ENCODE data around the gene LDAF1. TPM values are rescaled to one million over a fixed set of nuclear protein-coding genes. Genes with fewer than 3 reads are reported as not detected.

Gene LDAF1
- total and polyA plus RNA-seq, 2 of the 8 experiments (the other 6 are each of a cell fraction or from before 2014, with no cell fraction given): 32.4 to 34.2 TPM

- Histone ChIP-seq H4K8ac (ENCODE audit: extremely low read depth, insufficient read depth, low read length) (no peak overlapping the region), H2BK20ac (ENCODE audit: low read length) (no peak overlapping the region), H3K14ac (ENCODE audit: insufficient read length) (no peak overlapping the region), H3K4me3 (ENCODE audit: extremely low read depth in 1 of 4, insufficient read depth in 2 of 4, low read depth in 3 of 4, low read length in 4 of 4) (no peak overlapping the region), H3K9me3 (ENCODE audit: insufficient read depth in 2 of 2, low read depth in 1 of 2, low read length in 1 of 2) (no peaks in the 10 kb centered on the region), H3K23ac (ENCODE audit: insufficient read length) (no peak overlapping the region), H4K20me1 (replicated peaks in 1 of 2; ENCODE audit: control insufficient read depth in 1 of 2, insufficient read depth in 2 of 2, low read length in 2 of 2) (peaks cover 0 to 1% of the 10 kb centered on the region in 2 experiments), H3K79me2 (ENCODE audit: control insufficient read depth in 1 of 2, insufficient read depth in 2 of 2, low read length in 2 of 2) (no peaks in the 10 kb centered on the region), H3K9ac (replicated peaks in 1 of 4; ENCODE audit: extremely low read depth in 1 of 4, low read depth in 3 of 4, low read length in 3 of 4) (no peak overlapping the region), H3K18ac (ENCODE audit: extremely low read depth, low read length) (no peak overlapping the region), H3K27ac (ENCODE audit: low read depth, low read length) (no peak overlapping the region), H4K5ac (ENCODE audit: insufficient read length, low read depth, low read length) (no peak overlapping the region), H2AK5ac (ENCODE audit: low read depth, low read length) (no peak overlapping the region), H2AFZ (ENCODE audit: low read length) (no peak overlapping the region), H3K27me3 (replicated peaks in 1 of 4; ENCODE audit: control insufficient read depth in 3 of 4, extremely low read depth in 1 of 4, insufficient read depth in 3 of 4, low read length in 3 of 4) (no peaks in the 10 kb centered on the region), H3K4me2 (ENCODE audit: insufficient read depth in 1 of 2, low read depth in 2 of 2, low read length in 2 of 2) (no peak overlapping the region), H4K91ac (replicated peaks; ENCODE audit: insufficient read length, low read length) (no peak overlapping the region), H2BK15ac (ENCODE audit: low read length) (no peak overlapping the region), H3K4ac (replicated peaks; ENCODE audit: insufficient read length, low read depth, low read length) (no peak overlapping the region), H2BK12ac (ENCODE audit: low read depth, low read length) (no peak overlapping the region), H3K56ac (replicated peaks; ENCODE audit: insufficient read length, low read depth, low read length) (no peak overlapping the region), H2BK120ac (replicated peaks; ENCODE audit: low read depth, low read length) (no peak overlapping the region), H3K4me1 (replicated peaks in 1 of 4; ENCODE audit: control insufficient read depth in 3 of 4, insufficient read depth in 4 of 4, low read length in 3 of 4) (no peaks in the 10 kb centered on the region), H3K23me2 (ENCODE audit: low read depth, low read length) (no peaks in the 10 kb centered on the region), H3K79me1 (ENCODE audit: low read depth, low read length) (no peaks in the 10 kb centered on the region), H3K36me3 (ENCODE audit: control insufficient read depth in 2 of 4, insufficient read depth in 4 of 4, low read length in 3 of 4) (no peaks in the 10 kb centered on the region), H2BK5ac (ENCODE audit: low read depth, low read length) (no peak overlapping the region)
- WGBS, 2 experiments (ENCODE audit: extremely low coverage in 1 of 2, insufficient coverage in 1 of 2, insufficient read length in 1 of 2, insufficient replicate concordance in 2 of 2, low coverage in 1 of 2, low lambda C conversion rate in 2 of 2, missing lambda C conversion rate in 1 of 2): 88% methylated on average over 3 of the region's 3 CpGs; no CpG with 5 or more reads in 1 of the 2 experiments
- no peak for FAIRE-seq
- ChIA-PET CTCF (ENCODE audit: partially characterized antibody) (interaction anchor here (0.9 to 1.7 kb wide), 3 partner anchors 60 to 103 kb away, joined by 3 to 5 read pairs (median 4); no protein-coding TSS in a partner anchor), POLR2A (ENCODE audit: partially characterized antibody) (no interaction called here)
- DNase-seq (ENCODE audit: low read depth in 1 of 2, low spot score in 2 of 2): no peak
- no peak for TF ChIP-seq JUN (IDR thresholded peaks at IDR 0.05; ENCODE audit: low read depth, low read length)
- TF ChIP-seq RAD21 (IDR thresholded peaks at IDR 0.05 in 1 of 2, conservative IDR thresholded peaks at IDR 0.05 in 1 of 2; ENCODE audit: low read depth in 2 of 2, low read length in 2 of 2): no peak
- no peak for TF ChIP-seq MAX (IDR thresholded peaks at IDR 0.05)
- TF ChIP-seq POLR2A (IDR thresholded peaks at IDR 0.05; ENCODE audit: control extremely low read depth in 1 of 2, low read depth in 2 of 2, low read length in 2 of 2): no peak
- no peak for TF ChIP-seq CBX8 (IDR thresholded peaks at IDR 0.05; ENCODE audit: borderline replicate concordance, low read depth, low read length)
- TF ChIP-seq HDAC6 (IDR thresholded peaks at IDR 0.05; ENCODE audit: low read depth, low read length): no peak
- no peak for TF ChIP-seq EZH2 (IDR thresholded peaks at IDR 0.05; ENCODE audit: low read depth, low read length, severe bottlenecking)
- no peak for TF ChIP-seq CBX5 (IDR thresholded peaks at IDR 0.05; ENCODE audit: low read depth, low read length)
- no peak for TF ChIP-seq SP4 (IDR thresholded peaks at IDR 0.05; ENCODE audit: low read length)
- no peak for TF ChIP-seq RNF2 (IDR thresholded peaks at IDR 0.05; ENCODE audit: borderline replicate concordance, low read depth, low read length, missing control alignments, poor library complexity, severe bottlenecking)
- TF ChIP-seq NRF1 (IDR thresholded peaks at IDR 0.05; ENCODE audit: low read depth, low read length): no peak
- no peak for TF ChIP-seq EGR1 (IDR thresholded peaks at IDR 0.05; ENCODE audit: borderline replicate concordance, low read depth, low read length)
- TF ChIP-seq RBBP5 (IDR thresholded peaks at IDR 0.05; ENCODE audit: borderline replicate concordance, low read depth, low read length): no peak
- TF ChIP-seq CHD2 (IDR thresholded peaks at IDR 0.05; ENCODE audit: low read length): no peak
- no peak for TF ChIP-seq KDM5A (IDR thresholded peaks at IDR 0.05; ENCODE audit: low read length)
These were observed 39.1 kb downstream of the LDAF1 start for GRCh38 chr16:21197621-21198020.

Measured in H1 (cell line).